OCI-LY7 (cell line): ENCODE results near the gene LRRC53.

Experiments
- CTCF ChIP-seq: fragments of 200-600 bp; sonication (generic); conservative IDR thresholded peaks from 2 replicates; pipeline ENCODE4 v1.5.1; 2014; ENCODE audit warnings: mild to moderate bottlenecking, antibody characterized with exemption, low read length, moderate library complexity, mixed read lengths
- EZH2phosphoT487 ChIP-seq: fragments of 200-600 bp; sonication (generic); IDR thresholded peaks from 2 replicates; pipeline ENCODE4 v1.6.1; 2018; ENCODE audit warnings: low read depth, borderline replicate concordance, mild to moderate bottlenecking, mixed run types, antibody characterized with exemption, low read length, moderate library complexity, mixed read lengths

- TF ChIP-seq CTCF (no peak), EZH2phosphoT487 (no peak)
Measured at GRCh38 chr1:74455390-74455789, 57.0 kb downstream of the LRRC53 start.
